Neuronal stem cell (in vitro differentiated cells): ENCODE results near the gene MGMT.

Source experiments
- DNase-seq: peaks from one replicate; pipeline ENCODE4 v3.0.0-alpha.2; 2013; ENCODE audit warnings: low spot score
- H2AFZ ChIP-seq: one replicate; pipeline ENCODE4 v1.6.1; 2013; ENCODE audit warnings: mild to moderate bottlenecking, low read length, inconsistent platforms
- H2AK5ac ChIP-seq: 2 replicates; pipeline ENCODE4 v1.6.1; 2013; ENCODE audit warnings: low read depth, mild to moderate bottlenecking, inconsistent platforms, low read length, moderate library complexity, mixed read lengths
- H2BK120ac ChIP-seq: 2 replicates; pipeline ENCODE4 v1.6.1; 2013; ENCODE audit warnings: low read depth, mild to moderate bottlenecking, inconsistent platforms, low read length, moderate library complexity, mixed read lengths
- H2BK12ac ChIP-seq: one replicate; pipeline ENCODE4 v1.6.1; 2013; ENCODE audit warnings: low read length, inconsistent platforms
- H2BK15ac ChIP-seq: 2 replicates; pipeline ENCODE4 v1.6.1; 2013; ENCODE audit warnings: mild to moderate bottlenecking, low read length, inconsistent platforms, mixed read lengths
- H2BK5ac ChIP-seq: one replicate; pipeline ENCODE4 v1.6.1; 2013; ENCODE audit warnings: inconsistent platforms, mild to moderate bottlenecking, low read length, moderate library complexity
- H3K14ac ChIP-seq: one replicate; pipeline ENCODE4 v1.6.1; 2013; ENCODE audit warnings: low read length, inconsistent platforms
- H3K18ac ChIP-seq: 2 replicates; pipeline ENCODE4 v1.6.1; 2013; ENCODE audit warnings: low read length, inconsistent platforms
- H3K23ac ChIP-seq: 2 replicates; pipeline ENCODE4 v1.6.1; 2013; ENCODE audit warnings: low read depth, mild to moderate bottlenecking, mixed read lengths, low read length, inconsistent platforms; ENCODE audit not compliant: poor library complexity
- H3K27ac ChIP-seq: replicated peaks from 3 replicates; pipeline ENCODE4 v1.5.1; 2013; ENCODE audit warnings: low read length, inconsistent platforms
- H3K27me3 ChIP-seq, 3 experiments: 2 replicates each; pipeline ENCODE4 v1.6.1; 2013; ENCODE audit warnings: low read length in 3 of 3, mild to moderate bottlenecking in 2 of 3, inconsistent platforms in 1 of 3, low read depth in 1 of 3, mixed read lengths in 1 of 3, moderate library complexity in 1 of 3; ENCODE audit not compliant: control insufficient read depth in 3 of 3, insufficient read depth in 3 of 3
- H3K36me3 ChIP-seq, 2 donors: replicated peaks in 1 of 2; 2 replicates each; pipeline ENCODE4 v1.6.1; 2013; ENCODE audit warnings: low read length in 2 of 2; ENCODE audit not compliant: control insufficient read depth in 2 of 2, insufficient read depth in 2 of 2
- H3K4ac ChIP-seq: 2 replicates; pipeline ENCODE4 v1.6.1; 2013; ENCODE audit warnings: inconsistent platforms, mild to moderate bottlenecking, low read length, moderate library complexity
- H3K4me1 ChIP-seq, 2 donors: 1 replicate in 1 of 2; 2 replicates in 1 of 2; pipeline ENCODE4 v1.6.1; 2013; ENCODE audit warnings: low read length in 2 of 2, low read depth in 1 of 2; ENCODE audit not compliant: control insufficient read depth in 2 of 2, insufficient read depth in 1 of 2
- H3K4me2 ChIP-seq: one replicate; pipeline ENCODE4 v1.6.1; 2013; ENCODE audit warnings: mild to moderate bottlenecking, low read length, inconsistent platforms; ENCODE audit not compliant: insufficient read depth, poor library complexity, severe bottlenecking
- H3K4me3 ChIP-seq, 2 donors: 2 replicates each; pipeline ENCODE4 v1.5.1; 2013; ENCODE audit warnings: low read length in 2 of 2, mild to moderate bottlenecking in 2 of 2, inconsistent platforms in 1 of 2, moderate library complexity in 1 of 2
- H3K79me1 ChIP-seq: one replicate; pipeline ENCODE4 v1.6.1; 2013; ENCODE audit warnings: low read depth, mild to moderate bottlenecking, inconsistent platforms, low read length, moderate library complexity
- H3K9ac ChIP-seq: one replicate; pipeline ENCODE4 v1.6.1; 2013; ENCODE audit warnings: mild to moderate bottlenecking, low read depth, low read length, inconsistent platforms; ENCODE audit not compliant: poor library complexity
- H3K9me3 ChIP-seq, 2 donors: replicated peaks in 1 of 2; 2 replicates each; pipeline versions ENCODE3 to v1.6.1; 2013; ENCODE audit warnings: low read length in 2 of 2, mild to moderate bottlenecking in 2 of 2, inconsistent platforms in 1 of 2, low read depth in 1 of 2, mixed read lengths in 1 of 2, moderate library complexity in 1 of 2; ENCODE audit not compliant: control insufficient read depth in 2 of 2, insufficient read depth in 1 of 2
- H4K8ac ChIP-seq: one replicate; pipeline ENCODE4 v1.6.1; 2013; ENCODE audit warnings: low read depth, mild to moderate bottlenecking, inconsistent platforms, low read length, moderate library complexity
- H4K91ac ChIP-seq: one replicate; pipeline ENCODE4 v1.6.1; 2013; ENCODE audit warnings: low read length, low read depth, mild to moderate bottlenecking, inconsistent platforms; ENCODE audit not compliant: poor library complexity
- WGBS, 2 donors: extraction: QIAGEN DNeasy Blood & Tissue Kit; methylation state at CpG; one replicate each; pipeline ENCODE4 v1.1.7; 2013; ENCODE audit warnings: missing lambda C conversion rate in 2 of 2, mixed read lengths in 1 of 2; ENCODE audit not compliant: insufficient read length in 2 of 2, insufficient replicate concordance in 1 of 2; ENCODE audit errors: extremely low coverage in 2 of 2; 5-methylcytosine and 5-hydroxymethylcytosine counted together

The MGMT gene

GRCh38 chr10:129462257-129462795 lies 4.7 kb upstream of the MGMT start:
- Histone ChIP-seq H3K27ac (no peak overlapping the region), H4K8ac (no peak overlapping the region), H3K36me3 (no peaks in the 10 kb centered on the region), H3K9me3 (no peaks in the 10 kb centered on the region), H3K79me1 (no peaks in the 10 kb centered on the region), H3K4ac (no peak overlapping the region), H3K23ac (no peak overlapping the region), H3K18ac (no peak overlapping the region), H3K4me3 (no peak overlapping the region), H2BK5ac (no peak overlapping the region), H3K14ac (no peak overlapping the region), H4K91ac (no peak overlapping the region), H2BK15ac (no peak overlapping the region), H2AK5ac (no peak overlapping the region), H3K4me1 (no peaks in the 10 kb centered on the region), H3K9ac (no peak overlapping the region), H2BK120ac (no peak overlapping the region), H3K4me2 (no peak overlapping the region), H2AFZ (no peak overlapping the region), H3K27me3 (no peaks in the 10 kb centered on the region), H2BK12ac (no peak overlapping the region)
- WGBS, 2 donors = no CpG with 5 or more reads among the region's 6 CpGs
- no peak for DNase-seq

DNA sequence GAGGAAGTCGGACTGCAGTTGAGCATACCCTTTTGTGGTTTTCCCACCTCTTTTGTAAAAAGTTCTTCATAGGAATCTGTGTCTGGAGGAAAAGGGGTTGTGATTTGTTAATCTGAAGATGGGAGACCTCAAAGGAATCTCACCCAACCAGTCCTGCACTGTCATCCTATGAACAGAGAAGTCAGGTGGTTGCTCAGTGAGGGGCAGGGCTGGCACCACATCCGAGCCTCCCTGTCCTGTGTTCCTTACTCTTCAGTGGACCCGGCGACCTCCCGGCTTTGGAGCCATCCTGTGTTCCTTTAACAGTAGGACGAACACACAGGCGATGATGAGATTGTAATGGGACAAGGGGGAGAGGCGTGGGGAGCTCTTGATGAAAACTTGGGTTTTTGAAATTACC lies 2.8 kb upstream of the MGMT start:
- no peak overlapping the region for H3K4me3 ChIP-seq
- no peak for DNase-seq
- no peak overlapping the region for H3K18ac ChIP-seq
- H2AK5ac ChIP-seq = peak overlapping the region; percentile 13
- no peaks in the 10 kb centered on the region for H3K9me3 ChIP-seq
- H4K8ac ChIP-seq = no peak overlapping the region
- H2BK15ac ChIP-seq = no peak overlapping the region
- no peak overlapping the region for H4K91ac ChIP-seq
- no peak overlapping the region for H2BK5ac ChIP-seq
- no peak overlapping the region for H3K23ac ChIP-seq
- H3K79me1 ChIP-seq = no peaks in the 10 kb centered on the region
- H3K14ac ChIP-seq = no peak overlapping the region
- H3K27me3 ChIP-seq = no peaks in the 10 kb centered on the region
- WGBS, 2 donors = no CpG with 5 or more reads among the region's 8 CpGs
- H3K36me3 ChIP-seq = no peaks in the 10 kb centered on the region
- no peak overlapping the region for H2BK12ac ChIP-seq
- H2BK120ac ChIP-seq = no peak overlapping the region
- no peak overlapping the region for H3K9ac ChIP-seq
- no peak overlapping the region for H3K4me2 ChIP-seq
- peaks cover 0 to 3% of the 10 kb centered on the region in 2 donors for H3K4me1 ChIP-seq
- H3K4ac ChIP-seq = no peak overlapping the region
- H2AFZ ChIP-seq = no peak overlapping the region
- no peak overlapping the region for H3K27ac ChIP-seq

GRCh38 chr10:129465796-129466702 lies 992 bp upstream of the MGMT start:
- Histone ChIP-seq H3K79me1 (no peaks in the 10 kb centered on the region), H3K36me3 (no peaks in the 10 kb centered on the region), H4K8ac (no peak overlapping the region), H3K4ac (peak overlapping the region; percentile 79), H3K14ac (no peak overlapping the region), H3K27ac (no peak overlapping the region), H2BK5ac (no peak overlapping the region), H3K4me1 (peaks cover 0 to 3% of the 10 kb centered on the region in 2 donors), H3K18ac (peak overlapping the region; percentile 98), H3K9ac (peak overlapping the region; percentile 61), H3K23ac (no peak overlapping the region), H2BK120ac (no peak overlapping the region), H4K91ac (peak overlapping the region; percentile 1), H3K4me2 (peak overlapping the region; percentile 55), H2AK5ac (peak overlapping the region; percentile 20), H3K9me3 (no peaks in the 10 kb centered on the region), H2AFZ (no peak overlapping the region), H3K4me3 (peak overlapping the region in 1 of 2 donors; percentile 72), H3K27me3 (no peaks in the 10 kb centered on the region), H2BK12ac (no peak overlapping the region), H2BK15ac (no peak overlapping the region)
- WGBS, 2 donors = no CpG with 5 or more reads among the region's 21 CpGs
- DNase-seq = no peak

- Histone ChIP-seq H3K9me3 (no peaks in the 10 kb centered on the region), H3K4me2 (peak overlapping the region; percentile 94), H3K27me3 (no peaks in the 10 kb centered on the region), H2BK12ac (no peak overlapping the region), H4K8ac (no peak overlapping the region), H3K18ac (peak overlapping the region; percentile 97), H2BK120ac (no peak overlapping the region), H3K4me3 (peak overlapping the region; percentile 20 to 87), H2AK5ac (peak overlapping the region; percentile 88), H2AFZ (peak overlapping the region; percentile 66), H3K27ac (no peak overlapping the region), H2BK15ac (peak overlapping the region; percentile 26), H4K91ac (no peak overlapping the region), H3K23ac (no peak overlapping the region), H3K9ac (peak overlapping the region; percentile 89), H3K4ac (peak overlapping the region; percentile 70), H3K4me1 (peaks cover 0 to 3% of the 10 kb centered on the region in 2 donors), H3K36me3 (no peaks in the 10 kb centered on the region), H3K14ac (no peak overlapping the region), H3K79me1 (no peaks in the 10 kb centered on the region), H2BK5ac (no peak overlapping the region)
- no peak for DNase-seq
- no CpG with 5 or more reads among the region's 25 CpGs for WGBS, 2 donors
Observed at GRCh38 chr10:129467359-129468064, 471 bp downstream of the MGMT start.
